AG04450 (cell line): ENCODE data around the gene TASP1. TPM values are rescaled to one million over a fixed set of nuclear protein-coding genes. Genes with fewer than 3 reads are reported as not detected.

ENCODE experiments used
- CTCF ChIA-PET: fragments of 300-600, 350-600 bp; formaldehyde crosslinking; extraction: SDS; loops from one replicate; lab custom pipeline; 2022; ENCODE audit warnings: antibody characterized with exemption, inconsistent platforms; lab: Charles Lee
- POLR2A ChIA-PET: fragments of 350-600 bp; formaldehyde crosslinking; extraction: SDS; loops from one replicate; lab custom pipeline; 2021; ENCODE audit warnings: antibody characterized with exemption, inconsistent platforms; lab: Yijun Ruan, JAX
- DNase-seq: peaks from one replicate; pipeline ENCODE4 v3.0.0-alpha.2; 2011; ENCODE audit warnings: low read depth, low spot score
- H3K27ac ChIP-seq: one replicate; pipeline ENCODE4 v1.5.1; 2012; ENCODE audit warnings: low read depth, low read length, control low read depth
- H3K27me3 ChIP-seq: one replicate; pipeline ENCODE4 v1.6.0; 2012; ENCODE audit warnings: low read length; ENCODE audit not compliant: control insufficient read depth, insufficient read depth
- H3K4me3 ChIP-seq: 2 replicates; pipeline ENCODE4 v1.5.1; 2011; ENCODE audit warnings: mild to moderate bottlenecking, low read depth, low read length, control low read depth
- H3K9me3 ChIP-seq: 2 replicates; pipeline ENCODE4 v1.5.1; 2012; ENCODE audit warnings: low read length; ENCODE audit not compliant: control insufficient read depth, insufficient read depth
- polyA plus RNA-seq: library from polyadenylated mRNA; depleted of rRNA; stranded (reverse); fragments of >200 nt; gene quantifications from 2 replicates; pipeline ENCODE4 v1.2.3, GENCODE V29; 2011
- TF ChIP-seq, protein P1 (sequence below): IDR thresholded peaks from 2 replicates; pipeline ENCODE4 v1.5.1; 2011; ENCODE audit warnings: low read depth, low read length, control low read depth, inconsistent platforms

The TASP1 gene
- polyA plus RNA-seq, 1 experiment, result 6.0 TPM

DNA sequence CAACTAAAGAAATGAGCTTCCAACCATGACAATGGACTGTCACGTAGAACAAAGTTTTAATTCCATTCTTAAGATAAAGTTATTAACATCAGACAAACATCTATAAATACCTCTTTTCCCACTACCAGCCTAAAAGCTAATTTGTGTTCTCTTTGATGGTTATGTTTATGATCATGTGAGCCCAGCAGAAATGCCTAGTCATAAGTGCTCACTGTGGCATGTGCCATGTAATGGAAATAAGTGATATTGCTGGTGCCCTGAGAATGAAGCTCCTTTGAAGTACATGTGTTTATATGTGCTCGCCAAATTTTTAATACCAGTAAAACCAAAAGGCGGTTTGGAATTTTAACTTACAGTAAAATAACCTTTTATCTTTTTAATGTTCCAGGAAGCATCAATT lies 211.9 kb downstream of the TASP1 start:
- no peak for DNase-seq
- CTCF ChIA-PET, result interaction anchor here (1.0 kb wide), 1 partner anchor 102 kb away, joined by 3 read pairs; no protein-coding TSS in a partner anchor
- H3K27ac ChIP-seq, result no peak overlapping the region
- TF ChIP-seq, protein P1, sequence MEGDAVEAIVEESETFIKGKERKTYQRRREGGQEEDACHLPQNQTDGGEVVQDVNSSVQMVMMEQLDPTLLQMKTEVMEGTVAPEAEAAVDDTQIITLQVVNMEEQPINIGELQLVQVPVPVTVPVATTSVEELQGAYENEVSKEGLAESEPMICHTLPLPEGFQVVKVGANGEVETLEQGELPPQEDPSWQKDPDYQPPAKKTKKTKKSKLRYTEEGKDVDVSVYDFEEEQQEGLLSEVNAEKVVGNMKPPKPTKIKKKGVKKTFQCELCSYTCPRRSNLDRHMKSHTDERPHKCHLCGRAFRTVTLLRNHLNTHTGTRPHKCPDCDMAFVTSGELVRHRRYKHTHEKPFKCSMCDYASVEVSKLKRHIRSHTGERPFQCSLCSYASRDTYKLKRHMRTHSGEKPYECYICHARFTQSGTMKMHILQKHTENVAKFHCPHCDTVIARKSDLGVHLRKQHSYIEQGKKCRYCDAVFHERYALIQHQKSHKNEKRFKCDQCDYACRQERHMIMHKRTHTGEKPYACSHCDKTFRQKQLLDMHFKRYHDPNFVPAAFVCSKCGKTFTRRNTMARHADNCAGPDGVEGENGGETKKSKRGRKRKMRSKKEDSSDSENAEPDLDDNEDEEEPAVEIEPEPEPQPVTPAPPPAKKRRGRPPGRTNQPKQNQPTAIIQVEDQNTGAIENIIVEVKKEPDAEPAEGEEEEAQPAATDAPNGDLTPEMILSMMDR, result no peak
- no peaks in the 10 kb centered on the region for H3K27me3 ChIP-seq
- POLR2A ChIA-PET, result no interaction called here
- no peaks in the 10 kb centered on the region for H3K9me3 ChIP-seq
- no peak overlapping the region for H3K4me3 ChIP-seq

DNA sequence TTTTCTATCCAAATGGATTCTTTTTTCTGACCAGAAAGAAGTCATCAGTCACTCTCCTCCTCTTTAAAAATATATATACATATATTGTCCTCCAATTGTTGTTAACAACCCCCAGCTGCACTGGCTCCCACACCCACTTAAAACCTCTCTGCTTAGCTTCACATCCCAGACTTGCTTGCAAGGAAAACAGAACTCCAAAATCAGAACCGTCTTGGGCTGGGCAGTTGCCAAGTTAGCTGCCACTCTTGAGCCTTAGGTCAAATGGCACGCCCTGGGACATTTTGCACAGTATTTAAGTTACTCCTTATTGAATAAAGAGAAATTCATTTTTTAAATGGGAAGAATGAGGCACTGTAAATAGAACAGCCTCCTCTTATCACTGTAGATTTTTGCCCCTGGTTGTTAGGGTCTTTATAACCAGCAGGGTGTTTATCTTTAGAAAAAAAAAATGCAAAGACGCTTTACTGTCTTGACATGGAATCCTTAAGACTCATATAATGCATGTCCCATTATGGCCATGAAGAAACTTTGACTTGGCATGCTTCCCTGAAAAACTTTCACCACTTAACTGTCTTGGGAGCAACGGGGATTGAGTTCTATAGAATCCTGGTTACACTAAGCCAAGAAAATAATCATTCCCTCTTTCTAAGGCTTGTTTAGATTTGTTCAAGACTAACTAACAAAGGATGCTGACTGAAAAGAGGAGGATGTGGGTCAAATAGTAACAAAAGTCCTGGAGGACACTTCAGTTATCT lies 213.2 kb downstream of the TASP1 start:
- POLR2A ChIA-PET, result no interaction called here

DNA sequence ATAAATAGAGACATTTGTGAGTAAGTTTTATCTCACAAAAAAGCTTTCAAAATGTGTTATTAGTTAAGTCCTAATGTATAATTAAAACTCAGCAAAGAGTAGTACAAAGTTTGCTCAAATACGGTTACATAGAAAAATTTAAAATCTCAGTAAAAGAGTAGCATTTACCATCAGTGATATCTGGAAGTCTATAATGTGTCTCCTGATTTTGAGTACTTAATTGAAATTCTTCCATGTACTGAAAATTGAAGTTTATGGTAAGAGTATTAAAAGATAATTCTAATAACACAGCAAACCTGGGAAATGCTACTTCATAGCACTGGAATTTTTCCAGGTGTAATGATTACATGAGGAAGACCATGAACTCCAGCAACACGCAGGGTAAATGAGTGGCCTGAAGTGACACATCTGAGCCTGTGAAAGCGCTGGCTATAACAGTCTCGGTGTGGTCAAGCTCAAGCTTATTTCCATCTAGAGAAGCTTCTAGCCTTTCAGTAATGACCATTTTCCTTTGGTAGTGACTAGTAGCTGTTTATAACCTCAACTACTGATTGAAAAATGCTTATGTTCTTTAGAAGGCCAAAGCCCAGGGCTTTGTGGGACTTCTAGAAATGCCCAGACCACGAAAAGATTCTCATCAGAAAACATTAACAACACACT lies 214.4 kb downstream of the TASP1 start:
- CTCF ChIA-PET, result no interaction called here
- Histone ChIP-seq H3K9me3 (no peaks in the 10 kb centered on the region), H3K27me3 (no peaks in the 10 kb centered on the region), H3K4me3 (no peak overlapping the region), H3K27ac (no peak overlapping the region)
- no peak for DNase-seq
- POLR2A ChIA-PET, result no interaction called here
- TF ChIP-seq, protein P1, result no peak

More for the DNA sequence above, 213.2 kb downstream of the TASP1 start:
- H3K9me3 ChIP-seq, result no peaks in the 10 kb centered on the region
- CTCF ChIA-PET, result interaction anchor here (0.7 kb wide), 1 partner anchor 139 kb away, joined by 3 read pairs; no protein-coding TSS in a partner anchor
- TF ChIP-seq, protein P1, result no peak
- no peak overlapping the region for H3K27ac ChIP-seq
- DNase-seq, result no peak
- H3K27me3 ChIP-seq, result no peaks in the 10 kb centered on the region
- H3K4me3 ChIP-seq, result no peak overlapping the region

DNA sequence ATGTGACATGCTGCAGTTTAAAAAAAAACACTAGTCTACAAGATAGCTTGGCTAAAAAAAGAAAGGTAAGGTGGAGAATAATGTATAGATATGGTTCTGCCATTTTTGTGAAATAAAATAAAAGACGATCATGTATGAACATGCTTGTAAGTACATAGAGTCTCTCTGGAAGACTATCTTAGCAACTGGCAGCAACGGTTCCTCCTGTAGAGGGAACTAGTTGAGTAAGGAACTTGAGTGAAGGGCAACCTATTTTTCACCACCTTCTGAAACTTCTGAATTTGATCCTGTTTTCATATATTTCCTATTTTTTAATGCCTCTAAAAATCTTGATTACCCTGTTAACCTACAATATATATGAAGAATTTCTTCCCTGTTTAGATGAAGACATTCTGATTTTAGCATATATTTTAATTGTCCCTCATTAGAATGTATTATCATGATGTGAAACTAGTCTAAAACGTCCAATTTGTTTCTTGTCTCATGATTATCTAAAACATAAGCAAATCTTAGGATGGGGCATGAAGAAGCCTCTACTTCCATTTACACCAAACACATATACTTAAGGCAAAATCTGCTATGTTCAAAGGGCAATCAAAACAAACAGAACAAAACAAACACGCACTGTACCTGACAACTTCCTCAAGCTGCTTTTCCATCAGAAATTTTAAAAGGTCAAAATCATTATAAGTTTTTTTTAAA lies 215.1 kb downstream of the TASP1 start:
- DNase-seq, result no peak
- Histone ChIP-seq H3K27me3 (no peaks in the 10 kb centered on the region), H3K9me3 (no peaks in the 10 kb centered on the region), H3K27ac (no peak overlapping the region), H3K4me3 (no peak overlapping the region)
- TF ChIP-seq, protein P1, result no peak
- ChIA-PET CTCF (no interaction called here), POLR2A (no interaction called here)
